DMS 273 (cell line): ENCODE measurements around the gene LRRC59.

Experiments used
- DNase-seq: peaks from one replicate; lab custom pipeline; 2025; ENCODE audit not compliant: unreplicated experiment; lab: John Stamatoyannopoulos, UW

LRRC59 gene

GRCh38 chr17:50388728-50389127 lies 8.6 kb downstream of the LRRC59 start:
- no peak for DNase-seq

DNA sequence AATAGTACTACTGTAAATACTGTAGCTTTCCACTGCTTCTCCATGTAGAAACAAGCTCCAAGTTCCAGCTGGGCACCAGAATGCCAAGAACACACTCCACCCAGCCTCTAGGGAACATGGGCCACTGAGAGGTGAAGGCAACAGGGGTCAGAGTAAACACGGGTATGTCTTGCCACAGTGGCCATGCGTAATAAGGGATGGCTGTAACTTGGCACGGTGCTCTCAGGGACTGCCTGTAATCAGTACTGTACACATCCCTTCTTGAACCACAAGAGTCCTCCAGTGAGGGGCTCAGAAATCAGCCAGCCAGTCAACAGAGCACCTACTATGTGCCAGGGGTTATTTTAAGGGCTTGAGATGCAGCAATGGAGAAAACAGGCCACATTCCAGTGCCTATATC lies 10.8 kb downstream of the LRRC59 start:
- DNase-seq, result no peak

GRCh38 chr17:50382931-50383330 lies 14.4 kb downstream of the LRRC59 start:
- no peak for DNase-seq

DNA sequence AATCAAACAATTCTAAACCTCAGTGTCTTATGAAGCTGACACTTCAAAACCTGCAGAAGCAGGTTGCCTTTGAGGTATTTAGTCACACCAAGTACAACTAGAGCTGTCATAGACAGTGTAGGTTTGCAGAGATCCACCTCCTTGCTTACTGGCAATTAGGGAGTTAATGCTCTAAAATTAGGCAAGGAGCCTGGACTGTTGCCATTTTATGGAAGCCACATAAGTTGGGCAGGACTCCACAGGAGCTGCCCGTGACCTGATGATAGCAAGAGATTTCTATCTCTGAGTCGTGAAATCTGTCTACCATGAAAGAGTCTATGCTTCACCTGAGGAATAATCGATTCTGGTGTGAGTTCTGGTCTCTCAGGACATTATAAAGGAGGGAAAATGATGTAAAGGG lies 15.4 kb downstream of the LRRC59 start:
- DNase-seq, result no peak

GRCh38 chr17:50381260-50381815 lies 16.0 kb downstream of the LRRC59 start:
- DNase-seq, result no peak

DNA sequence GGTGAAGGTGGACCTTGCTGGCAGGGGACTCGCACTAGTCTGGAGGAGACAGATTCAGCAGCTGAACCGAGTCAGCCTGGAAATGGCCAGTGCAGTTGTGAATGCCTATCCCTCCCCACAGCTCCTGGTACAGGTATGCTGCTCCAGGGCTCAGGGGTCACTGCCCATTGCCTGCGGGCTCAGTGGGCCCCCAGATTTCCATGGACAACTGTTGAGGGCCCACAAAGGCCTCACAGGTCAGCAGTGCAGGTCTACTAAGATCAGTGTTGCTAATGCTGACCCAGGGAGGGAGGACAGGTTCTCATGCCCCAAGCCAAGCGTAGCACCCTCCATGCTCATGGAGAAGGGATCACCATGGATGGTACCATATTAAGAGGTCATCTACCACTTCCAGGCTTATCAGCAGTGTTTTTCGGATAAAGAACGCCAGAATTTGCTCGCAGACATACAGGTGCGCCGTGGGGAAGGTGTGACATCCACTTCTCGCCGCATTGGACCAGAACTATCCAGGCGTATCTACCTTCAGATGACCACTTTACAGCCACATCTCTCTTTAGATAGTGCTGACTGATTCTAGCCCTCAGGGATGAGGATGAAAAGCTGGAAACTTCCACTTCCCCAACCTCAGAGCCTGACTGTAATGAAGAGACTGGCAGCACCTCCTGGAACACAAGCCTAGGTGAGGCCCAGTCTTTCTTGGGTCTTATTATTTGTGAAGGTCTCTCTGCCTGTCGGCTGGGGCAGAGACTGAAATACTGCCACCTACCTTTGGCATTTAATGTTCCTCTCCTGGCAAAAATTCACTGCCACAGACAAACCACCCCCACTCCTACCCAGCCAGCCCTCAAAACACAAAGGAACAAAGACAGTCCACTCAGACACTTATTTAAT lies 16.7 kb downstream of the LRRC59 start:
- peak; percentile 51 for DNase-seq

DNA sequence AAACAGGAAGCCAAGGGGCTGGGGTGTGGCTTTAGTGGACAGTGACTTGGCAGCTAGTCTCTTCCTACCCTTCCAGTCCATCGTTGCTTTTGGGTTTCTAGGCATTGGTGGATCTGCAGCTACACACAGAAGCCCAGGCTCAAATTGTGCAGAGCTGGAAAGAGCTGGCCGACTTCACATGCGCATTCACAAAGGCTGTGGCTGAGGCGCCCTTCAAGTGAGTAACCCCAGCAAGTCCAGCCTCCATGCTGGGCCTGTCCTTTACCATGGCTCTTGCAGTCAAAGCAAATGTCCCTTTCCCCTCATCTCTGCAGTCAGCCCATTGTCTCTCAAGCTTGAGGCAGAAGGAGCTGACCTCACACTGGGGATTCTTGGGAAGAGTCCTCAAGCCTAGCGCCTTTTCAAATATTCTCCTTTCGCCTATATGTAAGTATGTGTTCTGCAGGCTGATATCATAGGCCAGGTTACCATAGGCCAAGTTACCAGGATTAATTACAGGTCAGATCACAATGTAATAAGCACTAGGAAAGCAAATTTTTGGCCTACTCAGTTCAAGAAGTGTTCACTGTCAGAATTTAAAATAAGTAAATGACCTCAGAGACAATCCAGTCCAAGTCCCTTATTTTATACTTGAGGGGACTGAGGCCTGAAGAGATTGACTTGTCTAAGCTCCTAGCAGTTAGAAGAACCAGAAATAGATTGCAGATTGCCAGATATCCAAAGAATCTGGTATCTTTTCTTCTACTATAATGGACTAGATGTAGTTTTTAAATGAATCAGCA lies 17.8 kb downstream of the LRRC59 start:
- DNase-seq, result no peak

DNA sequence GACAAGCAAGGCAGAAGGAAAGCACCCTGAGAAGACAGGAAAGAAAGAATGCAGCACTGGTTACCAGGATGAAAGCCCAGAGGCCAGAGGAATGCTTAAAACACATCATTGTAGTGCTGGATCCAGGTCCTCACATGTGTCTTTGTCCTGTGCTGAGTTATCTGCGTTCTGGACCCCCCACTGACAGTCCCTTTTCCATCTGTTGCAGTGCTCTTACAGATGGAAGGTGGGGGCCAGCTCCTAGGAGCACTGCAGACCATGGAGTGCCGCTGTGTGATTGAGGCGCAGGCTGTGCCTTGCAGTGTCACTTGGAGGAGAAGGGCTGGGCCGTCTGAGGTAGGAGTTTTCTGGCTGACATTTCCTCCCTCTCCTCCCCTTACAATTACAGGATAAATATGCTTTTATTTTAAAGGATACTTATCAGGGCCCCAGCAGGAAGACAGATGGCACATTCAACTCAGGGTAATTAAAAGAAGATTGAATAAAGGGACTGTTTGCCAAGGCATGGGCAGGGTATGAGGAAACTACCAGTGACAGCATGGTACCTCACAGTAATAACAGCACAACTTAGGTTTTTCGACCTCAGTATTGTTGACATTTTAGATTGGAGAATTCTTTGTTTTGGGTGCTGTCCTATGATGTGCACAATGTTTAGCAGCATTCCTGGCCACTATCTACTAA lies 21.3 kb downstream of the LRRC59 start:
- peak; percentile 93 for DNase-seq

DNA sequence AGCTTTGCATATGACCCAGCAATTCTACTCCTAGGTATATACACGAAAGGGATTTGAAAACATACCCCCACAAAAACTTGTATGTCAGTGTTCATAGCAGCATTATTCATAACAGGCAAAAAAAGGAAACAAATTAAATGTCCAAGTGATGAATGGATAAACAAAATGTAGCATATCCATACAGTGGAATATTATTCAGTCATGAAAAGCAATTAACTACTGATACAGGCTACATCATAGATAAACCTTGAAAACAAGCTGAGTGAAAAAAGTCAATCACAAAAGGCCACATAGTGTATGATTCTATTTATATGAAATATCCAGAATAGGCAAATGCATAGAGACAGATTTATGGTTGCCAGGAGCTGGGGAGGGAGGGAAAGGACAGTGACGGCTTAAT lies 23.6 kb downstream of the LRRC59 start:
- DNase-seq, result no peak

GRCh38 chr17:50372758-50373556 lies 24.4 kb downstream of the LRRC59 start, which contains the start of the genes EME1 and MRPL27:
Gene EME1 (plus strand): TSS chr17:50373229. CDS start chr17:50375209, 1,980 bp downstream.
Gene MRPL27 (minus strand): TSS chr17:50373184. CDS start chr17:50373170, 14 bp downstream.
- peak; percentile 95 for DNase-seq

DNA sequence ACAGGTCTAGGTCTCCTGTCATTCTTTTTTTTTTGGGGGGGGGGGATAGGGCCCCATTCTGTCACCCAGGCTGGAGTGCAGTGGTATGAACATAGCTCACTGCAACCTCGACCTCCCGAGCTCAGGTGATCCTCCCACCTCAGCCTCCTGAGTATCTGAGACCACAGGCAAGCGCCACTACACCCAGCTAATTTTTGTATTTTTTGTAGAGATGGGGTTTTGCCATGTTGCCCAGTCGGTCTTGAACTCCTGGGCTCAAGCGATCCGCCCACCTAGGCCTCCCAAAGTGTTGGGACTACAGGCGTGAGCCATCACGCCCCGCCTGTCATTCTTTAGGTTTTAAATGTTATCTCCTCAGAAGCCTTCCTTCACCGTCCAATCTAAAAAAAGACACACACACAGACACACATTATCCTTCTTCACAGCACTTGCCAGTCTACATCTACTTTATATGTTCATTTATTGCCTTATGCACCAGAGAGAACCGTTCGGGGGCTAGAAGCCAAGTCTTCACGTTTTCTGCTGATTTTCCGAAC lies 25.0 kb downstream of the LRRC59 start:
- DNase-seq, result no peak

DNA sequence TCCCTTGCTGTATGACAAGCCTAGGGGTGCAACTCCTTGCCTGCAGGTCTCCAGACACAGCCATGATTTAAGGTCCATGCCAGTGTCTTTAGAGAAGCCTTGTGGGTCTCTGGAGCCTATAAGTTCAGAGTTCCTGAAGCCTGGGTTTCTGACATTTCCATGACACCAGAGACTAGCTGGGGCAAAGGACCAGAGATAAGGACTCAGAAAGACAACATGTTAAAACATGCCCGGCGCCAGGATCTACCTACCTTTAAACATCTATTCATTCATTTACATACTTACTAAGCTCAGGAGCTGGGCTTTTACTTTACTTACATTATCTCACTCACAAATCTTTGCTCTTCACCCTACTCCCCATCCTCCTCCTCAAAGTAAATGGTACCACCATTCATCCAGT lies 25.8 kb downstream of the LRRC59 start:
- no peak for DNase-seq

DNA sequence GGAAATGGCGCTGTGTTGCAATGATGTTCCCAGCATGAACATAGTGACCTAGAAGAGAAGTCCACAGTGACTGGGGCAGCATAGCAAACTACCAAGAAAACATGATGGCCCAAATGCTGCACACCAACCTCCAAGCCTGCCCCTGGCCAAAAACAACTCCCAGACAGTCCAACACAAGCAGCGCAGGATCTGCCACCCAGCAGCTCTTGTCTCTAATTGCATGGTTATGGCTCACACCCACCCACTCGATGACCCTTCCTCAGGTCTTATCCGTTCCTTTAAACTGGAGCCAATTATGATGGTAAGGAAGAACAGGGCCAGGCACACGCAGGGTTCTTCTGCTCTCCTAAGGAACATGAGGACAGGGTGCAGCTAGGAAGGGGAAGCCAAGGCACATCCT lies 27.3 kb downstream of the LRRC59 start:
- no peak for DNase-seq

DNA sequence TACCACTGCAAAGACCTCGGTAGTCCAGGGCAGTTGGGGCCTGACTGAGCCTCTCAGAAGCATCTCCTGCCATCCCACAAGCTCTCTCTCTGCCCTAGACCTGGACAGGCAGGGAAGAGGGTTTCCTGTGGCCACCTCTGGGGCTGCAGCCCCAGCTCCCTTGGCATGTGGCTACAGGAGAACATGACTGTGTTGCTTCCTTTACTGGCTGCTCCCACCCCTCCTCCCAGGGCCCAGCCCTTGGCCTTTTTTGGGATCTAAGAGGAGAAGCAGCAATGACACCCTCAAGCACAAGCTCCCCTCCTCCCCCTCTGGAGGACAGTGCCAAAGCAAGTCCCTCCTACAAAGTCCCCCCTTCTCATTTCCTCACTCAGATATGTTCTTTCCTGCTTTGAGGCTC lies 29.9 kb downstream of the LRRC59 start:
- no peak for DNase-seq

DNA sequence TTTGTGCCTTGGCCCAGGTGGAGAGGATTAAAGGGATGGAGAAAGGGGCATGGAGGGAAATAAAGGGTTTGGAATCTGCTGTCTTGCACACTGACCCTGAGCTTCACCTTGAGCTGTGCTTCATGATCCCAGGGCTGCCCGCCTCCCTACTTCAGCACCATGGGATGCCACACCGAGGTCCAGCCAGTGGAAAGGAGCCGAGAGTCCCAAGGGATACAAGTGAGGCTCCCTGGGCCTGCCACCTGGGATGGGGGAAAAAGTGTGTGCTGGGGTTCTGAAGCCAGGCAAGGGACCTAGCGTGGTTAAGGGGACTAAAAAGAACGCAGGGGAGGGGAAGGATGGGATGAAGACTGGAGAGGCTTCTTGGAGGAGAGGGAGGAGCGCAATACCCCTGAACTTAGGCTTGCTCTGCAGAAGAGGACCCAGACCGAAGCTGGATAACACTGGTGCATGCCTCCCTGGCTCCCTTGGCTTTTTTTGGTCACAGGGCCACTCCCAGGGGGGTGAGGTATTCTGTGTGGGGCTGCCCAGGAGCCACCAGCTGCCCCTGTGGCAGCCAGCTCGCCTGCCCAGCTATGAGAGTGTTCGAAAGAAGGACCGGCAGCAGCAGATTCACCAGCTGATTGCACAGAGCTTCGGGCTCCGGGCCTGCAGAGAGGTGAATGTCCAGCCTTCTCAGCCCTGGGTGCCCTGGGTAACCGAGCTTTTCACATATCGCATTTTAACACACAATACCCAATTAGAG lies 31.5 kb downstream of the LRRC59 start:
- DNase-seq, result no peak

- DNase-seq, result peak; percentile 60
Observed at GRCh38 chr17:50365165-50365564, 32.2 kb downstream of the LRRC59 start.

DNA sequence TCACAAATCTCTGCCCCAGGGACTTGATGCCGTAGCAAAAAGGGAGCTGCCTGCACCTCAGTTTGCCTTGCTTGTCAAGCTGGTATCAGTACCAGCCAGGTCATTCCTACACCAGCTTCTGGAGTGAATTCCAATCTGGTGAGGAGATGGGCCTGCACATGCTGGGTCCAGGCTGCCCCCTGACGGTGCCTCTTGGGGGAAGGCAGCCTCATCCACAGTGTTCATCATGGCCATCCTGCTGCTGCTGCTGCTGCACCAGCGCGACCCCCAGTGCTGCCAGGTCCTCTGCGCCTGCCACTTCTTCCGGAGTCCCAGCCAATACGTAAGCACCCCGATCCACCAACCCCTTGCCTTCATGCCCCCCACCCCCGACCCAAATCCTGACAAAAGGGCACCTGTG lies 32.6 kb downstream of the LRRC59 start:
- peak; percentile 74 for DNase-seq

DNA sequence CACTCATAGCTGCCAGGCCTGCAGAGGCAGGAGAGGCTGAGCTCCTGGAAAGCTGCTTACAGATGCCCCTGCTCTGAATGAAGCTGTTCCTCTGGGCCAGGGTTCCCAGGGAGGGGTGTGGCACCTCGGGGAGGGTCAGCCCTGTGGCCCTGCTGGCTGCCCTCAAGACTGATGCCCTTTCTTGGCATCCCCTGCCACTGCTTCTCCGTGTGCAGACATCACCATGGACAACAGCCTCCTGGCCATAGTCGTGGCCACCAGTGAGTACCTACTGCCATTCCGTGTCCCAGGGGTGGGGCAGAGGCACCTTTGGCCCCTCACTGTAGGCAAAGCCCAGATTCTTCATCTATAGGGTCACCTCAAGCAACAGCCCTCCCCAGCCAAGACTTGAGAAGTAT lies 33.3 kb downstream of the LRRC59 start:
- no peak for DNase-seq
